GM19438 (cell line): ENCODE data around the gene TBC1D5.
"Not testable (repeated sequence)": the region's sequence is repeated elsewhere in the genome, so short reads cannot be mapped to it uniquely, and the experiment has no call there.

Experiments used
- ATAC-seq: cut with Tn5 transposase; IDR thresholded peaks from one replicate; pipeline ENCODE4 v1.9.1; 2021; ENCODE audit warnings: low read depth; ENCODE audit not compliant: unreplicated experiment

TBC1D5 gene

GRCh38 chr3:17431004-17431403, 311.4 kb downstream of the TBC1D5 start:
- no peak for ATAC-seq

GRCh38 chr3:17430582-17430981, 311.8 kb downstream of the TBC1D5 start:
- no peak for ATAC-seq

DNA sequence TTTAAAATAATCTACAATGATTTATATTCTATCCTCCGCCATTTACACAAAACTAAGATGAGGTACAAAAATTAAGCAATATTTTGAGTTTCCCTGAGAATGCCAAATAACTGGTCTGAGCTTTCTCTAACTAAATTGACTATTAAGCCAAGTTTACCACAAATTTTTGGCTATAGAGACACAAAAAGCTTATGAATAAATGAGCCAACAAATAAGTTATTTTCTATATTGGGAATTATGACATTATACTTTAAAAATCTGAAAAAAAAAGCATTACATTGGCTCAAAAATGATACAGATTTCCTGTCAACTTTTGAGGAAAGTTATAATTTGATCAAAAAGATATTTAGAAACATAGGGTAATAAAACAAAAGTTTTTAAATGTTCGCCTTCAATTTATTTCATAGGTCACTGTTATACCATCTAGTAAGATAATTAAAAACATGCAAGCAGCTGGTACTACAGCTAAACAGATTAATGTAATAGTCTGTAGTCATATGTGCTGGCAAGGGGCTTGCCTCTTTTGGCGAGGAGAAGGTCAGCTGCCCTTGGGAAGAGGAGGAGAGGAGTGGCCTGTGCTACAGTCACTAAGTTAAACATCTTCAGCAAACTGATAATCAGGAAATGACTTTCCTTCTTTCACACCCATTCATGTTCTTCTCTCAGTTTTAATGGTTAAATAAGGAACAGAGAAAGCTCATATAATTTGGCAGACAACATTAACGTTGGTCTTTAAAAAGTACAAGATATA, 318.5 kb downstream of the TBC1D5 start:
- peak; percentile 58 for ATAC-seq

DNA sequence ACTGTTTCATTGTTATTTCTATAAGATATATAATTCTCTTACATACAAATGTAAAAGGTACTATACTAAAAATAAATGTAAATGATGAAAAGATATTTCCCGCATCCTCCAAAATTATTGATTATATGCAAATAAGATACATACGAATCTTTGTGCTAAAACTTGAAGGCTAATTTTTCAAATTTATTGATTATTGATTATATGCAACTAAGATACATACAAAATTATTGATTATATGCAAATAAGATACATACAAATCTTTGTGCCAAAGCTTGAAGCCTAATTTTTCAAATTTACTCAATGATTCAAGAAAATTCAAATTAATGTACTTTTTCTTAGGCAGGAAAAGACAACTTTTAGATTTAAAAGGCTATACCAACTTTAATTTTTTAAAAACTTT, 319.8 kb downstream of the TBC1D5 start:
- no peak for ATAC-seq

DNA sequence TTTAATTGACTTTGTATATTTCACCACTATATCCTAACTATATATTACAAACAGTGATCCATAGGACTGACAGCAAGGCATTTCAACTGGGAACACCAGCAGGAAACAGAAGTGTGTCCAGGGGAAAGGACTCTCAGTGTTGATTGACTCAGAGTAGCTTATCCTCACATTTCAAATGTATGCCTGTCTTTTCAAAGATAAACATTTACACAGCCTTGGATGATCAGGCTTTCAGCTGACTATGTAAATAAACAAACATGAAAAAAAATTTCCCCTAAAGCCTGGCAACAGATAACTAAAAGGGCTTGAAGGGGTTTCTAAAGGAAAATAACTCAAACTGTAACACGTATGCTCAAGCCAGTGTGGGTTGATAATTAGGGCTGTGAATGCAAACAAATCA, 321.8 kb downstream of the TBC1D5 start:
- ATAC-seq: no peak

GRCh38 chr3:17412950-17413530, 329.4 kb downstream of the TBC1D5 start:
- ATAC-seq: peak; percentile 93

- ATAC-seq: no peak
Measured at GRCh38 chr3:17411157-17411877, 331.1 kb downstream of the TBC1D5 start.

DNA sequence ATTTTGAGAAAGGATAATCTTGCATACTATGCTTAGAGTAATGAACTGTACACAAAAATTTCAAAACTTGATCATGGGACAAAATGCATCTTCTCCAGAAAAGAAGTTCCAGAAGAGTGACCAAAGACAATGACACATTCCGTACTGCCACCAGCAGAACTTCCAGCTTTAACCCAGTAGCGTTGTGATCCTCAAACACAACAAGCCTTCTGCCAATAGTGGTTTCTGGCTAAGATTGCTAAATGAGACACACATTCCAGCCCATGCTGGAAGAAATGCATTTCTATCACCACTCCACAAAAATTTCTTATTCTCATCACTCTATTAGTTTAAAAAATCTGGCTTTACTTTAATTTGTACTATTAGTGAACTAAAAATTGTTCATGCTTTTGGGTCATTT, 334.9 kb downstream of the TBC1D5 start:
- ATAC-seq: no peak

- no peak for ATAC-seq
Measured at GRCh38 chr3:17404548-17404947, 337.9 kb downstream of the TBC1D5 start.

DNA sequence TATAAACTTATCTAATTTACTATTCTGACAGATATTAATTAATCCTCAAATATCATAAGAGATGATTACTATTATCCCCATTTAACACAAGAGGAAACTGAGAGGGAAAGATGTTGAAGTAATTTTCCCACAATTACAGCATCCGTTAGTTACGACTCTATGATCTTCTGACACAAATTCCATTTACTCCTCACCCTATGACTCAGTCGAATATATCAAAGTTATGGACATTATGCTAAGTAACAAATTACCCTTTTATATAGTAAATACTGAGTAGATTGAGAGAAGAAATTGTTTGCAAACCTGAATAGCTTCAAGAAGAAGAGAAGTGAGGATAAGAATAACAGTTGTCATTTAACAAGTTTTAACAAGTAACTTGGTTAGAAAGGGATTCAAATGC, 340.0 kb downstream of the TBC1D5 start:
- ATAC-seq: no peak

DNA sequence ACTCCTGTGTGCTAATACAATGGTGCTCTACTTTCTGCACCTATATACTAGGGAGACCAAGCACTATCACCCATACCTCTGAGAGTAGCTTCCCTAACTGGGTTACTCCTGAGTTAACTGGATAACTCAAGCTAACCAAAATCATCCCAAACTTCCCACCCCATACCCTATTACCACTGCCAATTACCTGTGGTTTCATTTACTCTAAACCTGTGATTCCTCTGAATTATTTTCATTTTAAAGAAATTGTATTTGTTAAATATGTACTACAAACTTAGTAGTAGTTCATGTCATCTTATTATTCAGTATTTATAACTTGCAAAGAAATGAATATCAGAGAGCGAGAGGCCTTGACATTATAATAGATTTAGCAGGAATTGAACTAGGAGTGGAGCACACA, 340.5 kb downstream of the TBC1D5 start:
- no peak for ATAC-seq

DNA sequence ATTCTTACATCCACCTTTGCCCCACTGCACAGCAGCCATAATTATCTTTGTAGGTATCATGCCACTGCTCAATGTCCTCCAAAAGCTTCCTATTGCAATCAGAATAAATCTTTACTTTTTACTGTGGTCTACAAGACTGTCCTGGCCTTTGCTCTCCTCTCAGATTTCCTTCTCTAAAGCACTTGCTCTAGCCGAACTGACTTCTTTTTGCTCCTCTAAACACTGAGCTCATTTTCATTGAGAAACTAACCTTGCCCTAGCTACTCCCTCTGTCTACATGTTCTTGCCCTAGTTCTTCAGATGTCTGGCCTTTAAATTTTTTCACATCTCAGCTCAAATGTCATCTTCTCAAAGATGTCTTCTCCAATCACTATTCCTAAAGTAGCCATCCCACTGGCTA, 342.8 kb downstream of the TBC1D5 start:
- peak; percentile 41 for ATAC-seq

GRCh38 chr3:17398959-17399551, 343.4 kb downstream of the TBC1D5 start:
- peak; percentile 97 for ATAC-seq

- no peak for ATAC-seq
Measured at GRCh38 chr3:17396036-17396435, 346.4 kb downstream of the TBC1D5 start.

DNA sequence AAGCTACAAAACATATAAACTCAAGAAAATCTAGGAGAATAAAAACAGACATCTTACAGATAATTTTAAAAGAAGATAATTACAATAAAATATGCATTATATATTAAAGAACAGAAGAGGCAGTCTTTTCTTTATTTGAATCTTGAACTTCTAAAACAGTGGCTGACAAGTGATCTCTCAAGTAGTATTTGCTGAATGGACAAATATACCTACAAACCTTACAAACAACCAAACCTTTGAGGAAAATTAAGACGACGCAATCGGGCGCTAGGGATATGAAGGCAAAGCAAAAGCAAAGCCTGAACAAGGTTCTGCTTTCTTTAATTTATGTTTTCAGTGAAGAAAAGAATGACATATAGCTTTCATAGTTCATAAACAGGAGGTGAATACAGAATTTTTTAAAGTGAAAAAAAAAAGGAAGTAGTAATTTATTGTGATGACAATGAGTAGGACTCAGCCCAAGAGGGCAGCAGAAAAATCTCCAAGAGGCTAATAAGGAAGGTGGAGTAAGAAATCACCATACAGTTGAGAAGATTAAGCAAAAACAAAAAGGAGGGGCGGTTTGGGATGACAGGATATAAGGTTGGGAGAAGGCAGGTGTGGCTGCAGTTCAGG, 347.8 kb downstream of the TBC1D5 start:
- ATAC-seq: no peak

- ATAC-seq: not testable (repeated sequence)
Measured at GRCh38 chr3:17392516-17392915, 349.9 kb downstream of the TBC1D5 start.

GRCh38 chr3:17390785-17391184, 351.6 kb downstream of the TBC1D5 start:
- no peak for ATAC-seq

- no peak for ATAC-seq
Measured at GRCh38 chr3:17387108-17387507, 355.3 kb downstream of the TBC1D5 start.

- no peak for ATAC-seq
Measured at GRCh38 chr3:17386432-17386831, 356.0 kb downstream of the TBC1D5 start.

DNA sequence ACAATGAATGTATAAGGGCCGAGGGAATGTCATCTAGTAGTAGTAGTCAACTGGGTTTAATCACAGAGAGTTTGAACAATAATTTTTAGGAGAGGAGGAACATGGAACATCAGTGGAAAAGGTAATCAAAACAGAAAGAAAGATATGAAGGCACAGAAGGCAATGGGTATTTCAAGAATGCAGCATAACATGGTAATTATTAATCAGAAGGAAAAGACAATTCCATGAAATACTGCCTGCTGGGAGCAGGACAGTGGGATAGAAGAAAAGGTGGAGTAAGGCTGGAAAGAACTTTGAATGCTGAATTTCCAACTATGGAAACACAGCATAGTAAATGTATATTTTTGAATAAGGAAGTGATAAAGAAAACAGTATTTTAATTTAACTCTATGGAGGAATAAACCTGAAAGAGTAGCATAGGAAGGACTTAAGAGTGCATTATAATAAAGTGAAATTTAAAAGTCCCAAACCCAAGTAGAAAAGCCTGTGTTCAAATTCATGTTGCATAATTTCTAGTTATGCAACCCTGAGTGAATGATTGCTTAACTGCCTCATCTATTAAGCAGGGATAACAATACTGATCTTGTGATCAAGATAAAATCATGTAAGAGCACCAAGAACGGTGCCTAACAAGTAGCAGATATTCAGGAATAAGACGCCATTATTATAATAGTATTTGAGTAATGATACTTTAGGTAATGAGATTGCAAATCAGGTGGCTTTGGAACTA, 357.7 kb downstream of the TBC1D5 start:
- no peak for ATAC-seq
